Neural progenitor cell (in vitro differentiated cells): Measurements from ENCODE around the gene PTPRC.

Experiments
- EZH2 ChIP-seq: fragments of 200-600 bp; sonication (generic); IDR thresholded peaks from 2 replicates; pipeline ENCODE4 v1.6.1; 2017; ENCODE audit warnings: antibody characterized with exemption, mild to moderate bottlenecking, moderate library complexity
- TF ChIP-seq, protein P1 (sequence below): fragments of 200-600 bp; sonication (generic); IDR thresholded peaks from 2 replicates; pipeline ENCODE4 v1.5.1; 2017; ENCODE audit warnings: antibody characterized with exemption, mild to moderate bottlenecking

DNA sequence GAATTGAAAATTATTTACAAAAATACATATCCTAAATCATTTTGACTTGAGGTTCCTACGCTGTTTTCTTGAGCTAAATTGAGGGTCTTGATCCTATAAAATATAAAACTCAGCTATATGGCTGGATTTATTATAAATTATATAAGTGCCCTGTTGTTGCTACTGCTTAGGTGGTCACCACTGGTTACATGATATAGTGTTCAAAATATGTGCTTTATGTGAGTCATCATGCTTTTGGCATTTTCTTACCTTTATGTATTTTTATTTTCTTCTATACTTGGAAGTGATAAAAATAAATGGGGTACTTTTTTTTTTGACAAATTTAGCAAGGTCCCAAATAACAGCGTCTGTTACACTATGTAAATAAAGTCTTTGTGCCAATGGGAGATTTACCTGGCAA lies 31.1 kb upstream of the PTPRC start:
- TF ChIP-seq, protein P1, sequence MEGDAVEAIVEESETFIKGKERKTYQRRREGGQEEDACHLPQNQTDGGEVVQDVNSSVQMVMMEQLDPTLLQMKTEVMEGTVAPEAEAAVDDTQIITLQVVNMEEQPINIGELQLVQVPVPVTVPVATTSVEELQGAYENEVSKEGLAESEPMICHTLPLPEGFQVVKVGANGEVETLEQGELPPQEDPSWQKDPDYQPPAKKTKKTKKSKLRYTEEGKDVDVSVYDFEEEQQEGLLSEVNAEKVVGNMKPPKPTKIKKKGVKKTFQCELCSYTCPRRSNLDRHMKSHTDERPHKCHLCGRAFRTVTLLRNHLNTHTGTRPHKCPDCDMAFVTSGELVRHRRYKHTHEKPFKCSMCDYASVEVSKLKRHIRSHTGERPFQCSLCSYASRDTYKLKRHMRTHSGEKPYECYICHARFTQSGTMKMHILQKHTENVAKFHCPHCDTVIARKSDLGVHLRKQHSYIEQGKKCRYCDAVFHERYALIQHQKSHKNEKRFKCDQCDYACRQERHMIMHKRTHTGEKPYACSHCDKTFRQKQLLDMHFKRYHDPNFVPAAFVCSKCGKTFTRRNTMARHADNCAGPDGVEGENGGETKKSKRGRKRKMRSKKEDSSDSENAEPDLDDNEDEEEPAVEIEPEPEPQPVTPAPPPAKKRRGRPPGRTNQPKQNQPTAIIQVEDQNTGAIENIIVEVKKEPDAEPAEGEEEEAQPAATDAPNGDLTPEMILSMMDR = no peak
- no peak for TF ChIP-seq EZH2
